GM19193 (cell line): ENCODE measurements around the gene LRRC49.

Experiments
- POLR2A ChIP-seq: IDR thresholded peaks from 4 replicates; pipeline ENCODE4 v1.6.1; 2011; ENCODE audit not compliant: insufficient read depth, insufficient read length; ENCODE audit errors: extremely low read depth

LRRC49 gene

DNA sequence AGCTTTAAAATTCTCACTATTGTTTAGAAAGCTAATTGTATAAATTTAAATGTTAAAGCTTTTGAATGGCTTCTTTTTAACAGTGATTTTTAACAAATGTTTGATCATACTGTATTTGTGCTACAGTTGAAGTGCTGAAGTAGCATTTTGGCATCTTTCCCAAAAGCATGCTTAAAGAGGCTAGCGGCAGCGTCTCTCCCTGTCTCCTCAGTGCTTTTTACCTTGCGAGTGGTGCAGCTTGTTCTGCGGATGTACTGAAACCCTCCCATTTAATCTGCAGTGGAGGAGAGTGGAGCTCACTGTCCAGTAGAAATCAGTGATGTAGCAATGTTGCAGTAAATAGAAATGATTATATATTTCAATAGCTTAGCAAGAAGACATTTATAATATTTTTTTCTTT lies 43.7 kb downstream of the LRRC49 start:
- no peak for TF ChIP-seq POLR2A

DNA sequence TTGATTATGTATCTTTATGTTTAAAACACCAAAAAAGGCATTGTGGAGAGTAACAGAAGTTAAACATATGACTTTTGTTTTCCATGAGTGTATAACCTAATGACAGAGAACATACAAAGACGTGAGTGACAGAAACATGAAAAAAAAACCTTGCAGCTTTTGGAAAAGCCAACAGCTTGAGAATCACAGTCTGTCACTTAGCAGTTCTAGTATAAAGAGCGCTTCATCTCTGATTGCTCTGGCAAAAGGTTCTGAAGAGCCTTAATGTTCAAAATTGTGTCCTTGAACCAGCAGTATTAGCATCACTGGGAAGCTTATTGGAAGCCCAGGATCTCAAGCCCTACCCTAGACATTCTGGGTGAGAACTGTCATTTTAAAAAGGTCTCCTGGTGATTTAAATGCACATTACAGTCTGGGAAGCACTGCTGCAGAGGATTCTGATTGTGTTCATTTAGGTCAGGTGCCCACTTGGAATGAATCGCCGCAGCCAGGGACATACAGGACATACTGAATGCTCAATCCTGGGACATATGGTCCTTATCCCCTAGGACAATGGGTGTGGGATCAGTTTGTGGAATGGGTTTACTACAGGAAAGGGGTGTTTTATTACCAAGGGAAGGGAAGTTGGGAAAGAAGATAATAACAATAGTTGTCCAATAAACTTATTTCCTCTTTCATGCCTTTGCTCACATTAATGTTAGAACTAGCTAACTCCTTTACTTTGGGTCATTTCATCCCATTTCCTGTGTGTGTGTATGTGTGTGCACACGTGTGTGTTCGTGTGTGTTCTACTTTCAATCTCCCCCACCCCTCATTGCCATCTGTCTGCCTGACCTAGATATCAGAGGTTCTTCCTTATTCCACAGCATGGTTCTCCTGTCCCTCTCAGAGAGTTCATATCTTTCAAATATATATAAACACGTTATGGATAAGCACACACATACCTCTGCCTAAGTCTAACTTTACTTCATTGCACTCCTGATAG lies 55.0 kb downstream of the LRRC49 start:
- no peak for TF ChIP-seq POLR2A

- no peak for TF ChIP-seq POLR2A
These were observed 58.3 kb downstream of the LRRC49 start for GRCh38 chr15:70950953-70951352.

DNA sequence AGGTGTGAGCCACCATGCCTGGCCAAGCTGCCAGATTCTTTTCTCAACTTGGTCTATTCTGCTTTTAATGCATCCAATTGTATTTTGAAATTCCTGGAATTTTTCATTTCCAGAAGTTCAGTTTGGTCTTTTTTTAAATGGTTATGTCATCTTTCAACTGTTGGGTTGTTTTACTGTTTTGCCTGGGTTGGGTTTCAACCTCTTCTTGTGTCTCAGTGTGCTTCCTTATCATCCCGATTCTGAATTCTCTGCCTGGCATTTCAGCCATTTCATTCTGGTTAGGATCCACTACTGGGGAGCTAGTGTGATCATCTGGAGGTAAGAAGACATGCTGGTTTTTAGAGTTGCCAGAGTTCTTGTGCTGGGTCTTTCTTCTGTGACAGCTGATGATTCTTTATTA lies 61.5 kb downstream of the LRRC49 start:
- TF ChIP-seq POLR2A = no peak

DNA sequence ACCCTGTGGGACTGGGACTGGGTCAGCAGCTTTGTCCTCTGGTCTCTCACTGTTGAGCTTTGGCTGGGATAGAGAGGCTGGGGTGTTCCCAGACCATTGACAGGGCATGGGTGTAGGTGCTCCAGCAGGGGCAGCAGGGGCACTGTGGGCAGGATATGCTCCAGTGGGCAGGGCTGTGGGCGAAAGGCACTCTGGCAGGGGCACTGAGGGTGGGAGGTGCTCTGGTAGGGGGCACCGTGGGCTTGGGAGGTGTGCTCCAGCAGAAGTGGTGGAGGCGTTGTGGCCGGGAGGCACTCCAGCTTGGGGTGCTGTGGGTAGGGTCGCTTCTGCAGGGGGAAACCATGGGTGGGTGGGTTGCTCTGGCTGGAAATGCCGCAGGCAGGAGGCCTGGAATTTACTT lies 62.1 kb downstream of the LRRC49 start:
- no peak for TF ChIP-seq POLR2A

DNA sequence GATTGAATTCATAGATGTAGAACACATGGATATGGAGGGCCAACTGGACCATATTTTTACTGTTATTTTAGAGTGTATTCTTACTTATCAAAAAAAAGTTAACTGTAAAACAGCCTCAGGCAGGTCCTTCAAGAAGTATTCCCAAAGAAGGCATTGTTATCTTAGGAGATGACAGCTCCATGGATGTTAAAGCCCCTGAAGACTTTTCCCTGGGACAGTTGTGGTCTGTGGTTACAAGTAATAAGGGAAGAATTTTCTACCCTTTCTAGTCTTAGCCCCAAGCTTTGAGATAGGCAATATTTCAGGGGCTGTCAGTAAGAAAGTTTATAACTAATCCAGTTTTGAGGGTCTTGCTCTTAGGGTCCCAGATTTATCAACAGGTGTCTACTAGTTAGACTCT lies 62.5 kb downstream of the LRRC49 start:
- no peak for TF ChIP-seq POLR2A

- no peak for TF ChIP-seq POLR2A
These were observed 63.8 kb downstream of the LRRC49 start for GRCh38 chr15:70956201-70956995.

DNA sequence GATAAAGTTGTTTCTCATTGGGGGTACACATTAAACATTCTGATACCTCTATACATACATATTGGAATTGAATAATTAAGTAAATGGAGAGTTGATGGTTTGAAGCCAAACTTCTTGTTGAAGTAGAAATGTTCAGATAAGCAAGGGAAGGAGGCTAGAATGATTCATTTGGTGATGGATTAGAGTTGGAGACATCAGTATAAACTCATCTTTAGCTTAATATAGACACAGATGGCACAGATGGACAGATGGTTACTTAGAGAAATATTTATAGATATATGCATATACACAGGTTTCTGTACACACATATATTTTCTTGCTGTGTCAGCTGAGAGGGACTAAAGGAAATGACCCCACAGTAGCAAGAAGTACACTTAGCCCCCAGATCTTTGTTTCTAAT lies 69.5 kb downstream of the LRRC49 start:
- TF ChIP-seq POLR2A = no peak

GRCh38 chr15:70963199-70963598 lies 70.6 kb downstream of the LRRC49 start:
- no peak for TF ChIP-seq POLR2A

- no peak for TF ChIP-seq POLR2A
These were observed 71.4 kb downstream of the LRRC49 start for GRCh38 chr15:70964058-70964457.

DNA sequence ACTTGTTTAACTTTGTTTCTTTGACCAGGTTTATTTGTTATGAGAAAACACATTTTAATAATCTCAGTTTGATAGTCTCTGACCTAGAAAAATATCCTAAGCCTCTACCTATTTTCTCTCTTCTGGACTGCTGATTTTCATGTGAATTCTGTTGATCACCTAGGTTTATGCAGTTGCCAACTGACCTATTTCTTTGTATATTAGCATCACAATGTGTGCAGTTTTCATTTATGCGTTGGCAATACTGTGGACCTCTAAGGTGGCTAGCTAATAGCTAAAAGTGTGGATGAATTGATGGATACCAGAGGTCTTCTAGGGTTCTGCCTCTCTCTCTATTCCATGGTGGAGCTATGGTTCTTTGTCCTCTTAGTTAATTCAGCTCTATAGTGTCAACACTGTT lies 72.1 kb downstream of the LRRC49 start:
- no peak for TF ChIP-seq POLR2A

DNA sequence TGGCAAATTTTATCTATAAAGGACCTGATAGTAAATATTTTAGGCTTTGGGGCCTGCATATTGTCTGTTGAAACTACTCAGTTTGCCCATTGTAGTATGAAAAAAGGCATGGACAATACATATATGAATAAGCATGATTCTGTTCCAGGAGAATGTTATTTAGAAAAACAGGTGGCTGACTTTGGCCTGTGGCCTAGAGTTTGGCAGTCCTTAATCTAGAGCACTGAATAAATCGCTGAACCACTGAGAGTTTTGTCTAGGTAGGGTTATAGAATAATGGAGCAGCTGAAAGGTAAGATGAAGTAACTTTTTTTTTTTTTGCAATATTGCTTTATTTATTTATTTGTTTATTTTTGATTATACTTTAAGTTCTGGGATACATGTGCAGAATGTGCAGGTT lies 75.0 kb downstream of the LRRC49 start:
- no peak for TF ChIP-seq POLR2A

- no peak for TF ChIP-seq POLR2A
These were observed 81.6 kb downstream of the LRRC49 start for GRCh38 chr15:70974004-70974832.

GRCh38 chr15:70976851-70977250 lies 84.2 kb downstream of the LRRC49 start:
- no peak for TF ChIP-seq POLR2A
